ENCODE data around the gene DHRS7.

The DHRS7 gene

GRCh38 chr14:60183741-60184140 is 18.5 kb upstream of the DHRS7 start:
- Histone ChIP-seq H3K36me3 (ENCODE audit: control insufficient read depth, insufficient read depth, low read length, severe bottlenecking) (no peaks in the 10 kb centered on the region), H3K9ac (ENCODE audit: low read length) (peak overlapping the region; percentile 75), H3K27me3 (replicated peaks; ENCODE audit: control insufficient read depth, insufficient read depth, low read length) (no peaks in the 10 kb centered on the region), H3K4me1 (ENCODE audit: control insufficient read depth, insufficient read depth, low read length) (peaks cover 6% of the 10 kb centered on the region), H3K9me3 (ENCODE audit: control insufficient read depth, low read length) (no peaks in the 10 kb centered on the region), H3K4me3 (ENCODE audit: low read length) (peak overlapping the region; percentile 77)
- peak; percentile 35 for DNase-seq (ENCODE audit: low read depth)

GRCh38 chr14:60183138-60183537 is 17.9 kb upstream of the DHRS7 start:
- Histone ChIP-seq H3K9ac (ENCODE audit: low read length) (no peak overlapping the region), H3K4me3 (ENCODE audit: low read length) (no peak overlapping the region), H3K36me3 (ENCODE audit: control insufficient read depth, insufficient read depth, low read length, severe bottlenecking) (no peaks in the 10 kb centered on the region), H3K9me3 (ENCODE audit: control insufficient read depth, low read length) (peaks cover 5% of the 10 kb centered on the region), H3K27me3 (replicated peaks; ENCODE audit: control insufficient read depth, insufficient read depth, low read length) (no peaks in the 10 kb centered on the region), H3K4me1 (ENCODE audit: control insufficient read depth, insufficient read depth, low read length) (peaks cover 6% of the 10 kb centered on the region)
- DNase-seq (ENCODE audit: low read depth), result no peak

GRCh38 chr14:60179431-60179869 is 14.3 kb upstream of the DHRS7 start:
- Histone ChIP-seq H3K9me3 (ENCODE audit: control insufficient read depth, low read length) (peaks cover 6% of the 10 kb centered on the region), H3K27me3 (replicated peaks; ENCODE audit: control insufficient read depth, insufficient read depth, low read length) (no peaks in the 10 kb centered on the region), H3K36me3 (ENCODE audit: control insufficient read depth, insufficient read depth, low read length, severe bottlenecking) (no peaks in the 10 kb centered on the region), H3K9ac (ENCODE audit: low read length) (no peak overlapping the region), H3K4me3 (ENCODE audit: low read length) (no peak overlapping the region), H3K4me1 (ENCODE audit: control insufficient read depth, insufficient read depth, low read length) (peaks cover 6% of the 10 kb centered on the region)
- peak; percentile 21 for DNase-seq (ENCODE audit: low read depth)

GRCh38 chr14:60178820-60179219 is 13.6 kb upstream of the DHRS7 start:
- no peaks in the 10 kb centered on the region for H3K36me3 ChIP-seq (ENCODE audit: control insufficient read depth, insufficient read depth, low read length, severe bottlenecking)
- H3K4me1 ChIP-seq (ENCODE audit: control insufficient read depth, insufficient read depth, low read length), result peaks cover 6% of the 10 kb centered on the region
- no peak overlapping the region for H3K9ac ChIP-seq (ENCODE audit: low read length)
- no peaks in the 10 kb centered on the region for H3K27me3 ChIP-seq (replicated peaks; ENCODE audit: control insufficient read depth, insufficient read depth, low read length)
- peaks cover 6% of the 10 kb centered on the region for H3K9me3 ChIP-seq (ENCODE audit: control insufficient read depth, low read length)
- no peak overlapping the region for H3K4me3 ChIP-seq (ENCODE audit: low read length)
- DNase-seq (ENCODE audit: low read depth), result no peak

GRCh38 chr14:60178164-60178563 is 13.0 kb upstream of the DHRS7 start:
- H3K9ac ChIP-seq (ENCODE audit: low read length), result no peak overlapping the region
- no peak for DNase-seq (ENCODE audit: low read depth)
- H3K36me3 ChIP-seq (ENCODE audit: control insufficient read depth, insufficient read depth, low read length, severe bottlenecking), result no peaks in the 10 kb centered on the region
- H3K27me3 ChIP-seq (replicated peaks; ENCODE audit: control insufficient read depth, insufficient read depth, low read length), result no peaks in the 10 kb centered on the region
- peaks cover 6% of the 10 kb centered on the region for H3K9me3 ChIP-seq (ENCODE audit: control insufficient read depth, low read length)
- no peak overlapping the region for H3K4me3 ChIP-seq (ENCODE audit: low read length)
- H3K4me1 ChIP-seq (ENCODE audit: control insufficient read depth, insufficient read depth, low read length), result peaks cover 6% of the 10 kb centered on the region

GRCh38 chr14:60175255-60175902 is 10.2 kb upstream of the DHRS7 start:
- Histone ChIP-seq H3K4me3 (ENCODE audit: low read length) (no peak overlapping the region), H3K36me3 (ENCODE audit: control insufficient read depth, insufficient read depth, low read length, severe bottlenecking) (no peaks in the 10 kb centered on the region), H3K9me3 (ENCODE audit: control insufficient read depth, low read length) (peaks cover 6% of the 10 kb centered on the region), H3K4me1 (ENCODE audit: control insufficient read depth, insufficient read depth, low read length) (peaks cover 6% of the 10 kb centered on the region), H3K27me3 (replicated peaks; ENCODE audit: control insufficient read depth, insufficient read depth, low read length) (no peaks in the 10 kb centered on the region), H3K9ac (ENCODE audit: low read length) (no peak overlapping the region)
- no peak for DNase-seq (ENCODE audit: low read depth)

- Histone ChIP-seq H3K9ac (ENCODE audit: low read length) (no peak overlapping the region), H3K27me3 (replicated peaks; ENCODE audit: control insufficient read depth, insufficient read depth, low read length) (no peaks in the 10 kb centered on the region), H3K36me3 (ENCODE audit: control insufficient read depth, insufficient read depth, low read length, severe bottlenecking) (no peaks in the 10 kb centered on the region), H3K9me3 (ENCODE audit: control insufficient read depth, low read length) (peaks cover 6% of the 10 kb centered on the region), H3K4me1 (ENCODE audit: control insufficient read depth, insufficient read depth, low read length) (peaks cover 4% of the 10 kb centered on the region), H3K4me3 (ENCODE audit: low read length) (no peak overlapping the region)
- no peak for DNase-seq (ENCODE audit: low read depth)
These were observed 9.4 kb upstream of the DHRS7 start for GRCh38 chr14:60174352-60175254.

GRCh38 chr14:60171690-60172089 is 6.5 kb upstream of the DHRS7 start:
- no peaks in the 10 kb centered on the region for H3K27me3 ChIP-seq (replicated peaks; ENCODE audit: control insufficient read depth, insufficient read depth, low read length)
- no peak for DNase-seq (ENCODE audit: low read depth)
- no peak overlapping the region for H3K4me3 ChIP-seq (ENCODE audit: low read length)
- no peak overlapping the region for H3K9ac ChIP-seq (ENCODE audit: low read length)
- no peaks in the 10 kb centered on the region for H3K36me3 ChIP-seq (ENCODE audit: control insufficient read depth, insufficient read depth, low read length, severe bottlenecking)
- H3K4me1 ChIP-seq (ENCODE audit: control insufficient read depth, insufficient read depth, low read length), result no peaks in the 10 kb centered on the region
- no peaks in the 10 kb centered on the region for H3K9me3 ChIP-seq (ENCODE audit: control insufficient read depth, low read length)

GRCh38 chr14:60170948-60171347 is 5.8 kb upstream of the DHRS7 start:
- H3K36me3 ChIP-seq (ENCODE audit: control insufficient read depth, insufficient read depth, low read length, severe bottlenecking), result no peaks in the 10 kb centered on the region
- no peak for DNase-seq (ENCODE audit: low read depth)
- H3K4me3 ChIP-seq (ENCODE audit: low read length), result no peak overlapping the region
- H3K9me3 ChIP-seq (ENCODE audit: control insufficient read depth, low read length), result no peaks in the 10 kb centered on the region
- peaks cover 5% of the 10 kb centered on the region for H3K4me1 ChIP-seq (ENCODE audit: control insufficient read depth, insufficient read depth, low read length)
- H3K9ac ChIP-seq (ENCODE audit: low read length), result no peak overlapping the region
- no peaks in the 10 kb centered on the region for H3K27me3 ChIP-seq (replicated peaks; ENCODE audit: control insufficient read depth, insufficient read depth, low read length)

- no peak overlapping the region for H3K4me3 ChIP-seq (ENCODE audit: low read length)
- no peaks in the 10 kb centered on the region for H3K36me3 ChIP-seq (ENCODE audit: control insufficient read depth, insufficient read depth, low read length, severe bottlenecking)
- H3K27me3 ChIP-seq (replicated peaks; ENCODE audit: control insufficient read depth, insufficient read depth, low read length), result no peaks in the 10 kb centered on the region
- no peak for DNase-seq (ENCODE audit: low read depth)
- H3K9ac ChIP-seq (ENCODE audit: low read length), result no peak overlapping the region
- H3K9me3 ChIP-seq (ENCODE audit: control insufficient read depth, low read length), result no peaks in the 10 kb centered on the region
- H3K4me1 ChIP-seq (ENCODE audit: control insufficient read depth, insufficient read depth, low read length), result peaks cover 10% of the 10 kb centered on the region
These were observed 4.5 kb upstream of the DHRS7 start for GRCh38 chr14:60169722-60170121.

- H3K9me3 ChIP-seq (ENCODE audit: control insufficient read depth, low read length), result no peaks in the 10 kb centered on the region
- H3K9ac ChIP-seq (ENCODE audit: low read length), result peak overlapping the region; percentile 93
- no peaks in the 10 kb centered on the region for H3K36me3 ChIP-seq (ENCODE audit: control insufficient read depth, insufficient read depth, low read length, severe bottlenecking)
- H3K27me3 ChIP-seq (replicated peaks; ENCODE audit: control insufficient read depth, insufficient read depth, low read length), result no peaks in the 10 kb centered on the region
- peak; percentile 20 for DNase-seq (ENCODE audit: low read depth)
- H3K4me1 ChIP-seq (ENCODE audit: control insufficient read depth, insufficient read depth, low read length), result peaks cover 27% of the 10 kb centered on the region
- H3K4me3 ChIP-seq (ENCODE audit: low read length), result no peak overlapping the region
These were observed 944 bp upstream of the DHRS7 start for GRCh38 chr14:60166142-60166541.

All from adipocyte (in vitro differentiated cells).